ENCODE measurements around the gene PCNX3.

PCNX3 gene

GRCh38 chr11:65627202-65627601, 11.6 kb downstream of the PCNX3 start:
- H3K4me3 ChIP-seq (ENCODE audit: low read depth, low read length) = no peak overlapping the region
- no peak for DNase-seq (ENCODE audit: low read depth)
- TF ChIP-seq, protein P1, sequence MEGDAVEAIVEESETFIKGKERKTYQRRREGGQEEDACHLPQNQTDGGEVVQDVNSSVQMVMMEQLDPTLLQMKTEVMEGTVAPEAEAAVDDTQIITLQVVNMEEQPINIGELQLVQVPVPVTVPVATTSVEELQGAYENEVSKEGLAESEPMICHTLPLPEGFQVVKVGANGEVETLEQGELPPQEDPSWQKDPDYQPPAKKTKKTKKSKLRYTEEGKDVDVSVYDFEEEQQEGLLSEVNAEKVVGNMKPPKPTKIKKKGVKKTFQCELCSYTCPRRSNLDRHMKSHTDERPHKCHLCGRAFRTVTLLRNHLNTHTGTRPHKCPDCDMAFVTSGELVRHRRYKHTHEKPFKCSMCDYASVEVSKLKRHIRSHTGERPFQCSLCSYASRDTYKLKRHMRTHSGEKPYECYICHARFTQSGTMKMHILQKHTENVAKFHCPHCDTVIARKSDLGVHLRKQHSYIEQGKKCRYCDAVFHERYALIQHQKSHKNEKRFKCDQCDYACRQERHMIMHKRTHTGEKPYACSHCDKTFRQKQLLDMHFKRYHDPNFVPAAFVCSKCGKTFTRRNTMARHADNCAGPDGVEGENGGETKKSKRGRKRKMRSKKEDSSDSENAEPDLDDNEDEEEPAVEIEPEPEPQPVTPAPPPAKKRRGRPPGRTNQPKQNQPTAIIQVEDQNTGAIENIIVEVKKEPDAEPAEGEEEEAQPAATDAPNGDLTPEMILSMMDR (IDR thresholded peaks at IDR 0.05; ENCODE audit: control insufficient read depth, extremely low read depth, insufficient read depth) = no peak

DNA sequence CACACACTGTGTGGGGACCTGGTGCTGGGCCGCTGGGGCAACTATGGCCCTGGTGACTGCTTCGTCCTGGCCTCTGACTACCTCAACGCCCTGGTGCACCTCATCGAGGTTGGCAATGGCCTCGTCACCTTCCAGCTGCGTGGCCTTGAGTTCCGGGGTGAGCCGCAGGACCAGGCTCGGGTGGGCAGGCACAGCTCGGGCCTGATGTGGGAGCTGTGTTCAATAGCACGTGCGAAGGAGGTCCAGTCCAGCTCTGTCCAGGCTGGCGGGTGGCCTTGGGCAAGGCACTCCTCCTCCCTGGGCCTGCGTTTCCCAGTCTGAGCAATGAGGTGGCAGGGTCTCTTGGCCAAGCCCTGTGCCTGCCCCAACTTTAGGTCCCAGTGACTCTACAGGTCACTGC, 14.0 kb downstream of the PCNX3 start:
- TF ChIP-seq, protein P1 (IDR thresholded peaks at IDR 0.05; ENCODE audit: control insufficient read depth, extremely low read depth, insufficient read depth) = no peak
- DNase-seq (ENCODE audit: low read depth) = no peak
- no peak overlapping the region for H3K4me3 ChIP-seq (ENCODE audit: low read depth, low read length)

- no peak overlapping the region for H3K4me3 ChIP-seq (ENCODE audit: low read depth, low read length)
- TF ChIP-seq, protein P1 (IDR thresholded peaks at IDR 0.05; ENCODE audit: control insufficient read depth, extremely low read depth, insufficient read depth) = no peak
- no peak for DNase-seq (ENCODE audit: low read depth)
Measured at GRCh38 chr11:65630215-65630614, 14.6 kb downstream of the PCNX3 start.

DNA sequence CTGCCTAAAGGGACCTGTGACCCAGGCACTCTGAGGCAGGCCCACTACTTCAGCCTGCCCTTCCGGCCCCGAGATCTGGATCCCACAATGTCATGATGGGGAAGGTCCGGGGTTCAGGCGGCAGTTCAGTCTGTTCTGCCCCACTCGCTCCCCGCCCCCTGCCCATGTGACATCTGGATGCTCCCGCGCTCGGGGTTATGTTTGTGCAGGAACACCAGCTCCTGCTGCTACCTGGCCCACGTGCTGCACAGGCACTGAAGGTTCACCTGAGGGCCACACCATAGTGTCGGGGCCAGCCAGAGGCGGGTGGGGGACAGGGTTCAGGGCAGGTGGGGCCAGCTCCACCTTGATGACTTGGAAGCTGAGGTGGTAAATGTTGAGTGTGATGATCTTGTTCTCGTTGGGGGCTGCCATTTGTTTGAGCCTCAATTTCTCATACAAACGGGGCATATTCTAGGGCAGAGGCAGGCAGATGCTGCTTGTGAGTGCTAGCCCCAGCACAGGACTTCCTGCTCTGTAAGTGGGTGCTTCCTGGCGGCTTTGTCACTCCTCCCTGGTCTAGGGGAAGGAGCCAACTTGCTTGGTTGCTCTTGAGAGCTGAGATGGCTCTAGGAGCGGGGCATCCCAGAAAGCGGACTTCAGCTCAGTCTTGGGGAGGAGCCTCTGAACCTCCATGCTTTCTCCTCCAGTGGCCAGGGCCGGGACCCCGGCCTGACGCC, 18.0 kb downstream of the PCNX3 start:
- TF ChIP-seq, protein P1 (IDR thresholded peaks at IDR 0.05; ENCODE audit: control insufficient read depth, extremely low read depth, insufficient read depth) = no peak
- H3K4me3 ChIP-seq (ENCODE audit: low read depth, low read length) = no peak overlapping the region
- no peak for DNase-seq (ENCODE audit: low read depth)

DNA sequence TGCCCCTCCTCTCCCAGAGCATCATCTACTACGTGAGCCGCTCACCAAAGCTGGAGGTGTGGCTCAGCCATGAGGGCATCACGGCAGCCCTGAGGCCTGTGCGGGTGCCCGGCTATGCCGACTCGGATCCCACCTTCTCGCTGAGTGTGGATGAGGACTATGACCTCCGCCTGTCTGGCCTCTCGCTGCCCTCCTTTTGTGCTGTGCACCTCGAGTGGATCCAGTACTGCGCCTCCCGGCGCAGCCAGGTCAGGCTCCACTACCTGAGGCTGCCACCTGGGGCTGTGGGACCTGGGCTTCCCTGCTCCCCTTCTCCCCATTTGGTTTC, 18.5 kb downstream of the PCNX3 start:
- no peak overlapping the region for H3K4me3 ChIP-seq (ENCODE audit: low read depth, low read length)
- TF ChIP-seq, protein P1 (IDR thresholded peaks at IDR 0.05; ENCODE audit: control insufficient read depth, extremely low read depth, insufficient read depth) = no peak
- no peak for DNase-seq (ENCODE audit: low read depth)

DNA sequence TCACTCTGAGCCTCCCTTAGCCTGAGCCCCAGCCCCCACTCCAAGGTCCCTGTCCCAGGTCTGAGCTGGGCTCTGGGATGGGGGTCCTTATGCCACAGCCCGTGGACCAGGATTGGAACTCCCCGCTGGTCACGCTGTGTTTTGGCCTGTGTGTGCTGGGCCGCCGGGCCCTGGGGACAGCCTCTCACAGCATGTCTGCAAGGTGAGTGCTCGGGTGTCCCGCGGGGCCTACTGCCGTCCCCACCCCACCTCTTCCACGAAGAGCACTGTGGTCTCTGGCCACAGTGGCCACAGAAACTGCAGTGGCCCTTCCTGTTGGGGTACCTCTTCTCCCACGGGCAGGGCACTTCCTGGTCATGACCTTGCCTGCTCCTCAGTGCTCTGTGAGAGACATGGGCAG, 18.9 kb downstream of the PCNX3 start:
- no peak overlapping the region for H3K4me3 ChIP-seq (ENCODE audit: low read depth, low read length)
- DNase-seq (ENCODE audit: low read depth) = no peak
- TF ChIP-seq, protein P1 (IDR thresholded peaks at IDR 0.05; ENCODE audit: control insufficient read depth, extremely low read depth, insufficient read depth) = no peak

All from LNCaP clone FGC (cell line).